Measurements from ENCODE around the gene PTH1R.

PTH1R gene

DNA sequence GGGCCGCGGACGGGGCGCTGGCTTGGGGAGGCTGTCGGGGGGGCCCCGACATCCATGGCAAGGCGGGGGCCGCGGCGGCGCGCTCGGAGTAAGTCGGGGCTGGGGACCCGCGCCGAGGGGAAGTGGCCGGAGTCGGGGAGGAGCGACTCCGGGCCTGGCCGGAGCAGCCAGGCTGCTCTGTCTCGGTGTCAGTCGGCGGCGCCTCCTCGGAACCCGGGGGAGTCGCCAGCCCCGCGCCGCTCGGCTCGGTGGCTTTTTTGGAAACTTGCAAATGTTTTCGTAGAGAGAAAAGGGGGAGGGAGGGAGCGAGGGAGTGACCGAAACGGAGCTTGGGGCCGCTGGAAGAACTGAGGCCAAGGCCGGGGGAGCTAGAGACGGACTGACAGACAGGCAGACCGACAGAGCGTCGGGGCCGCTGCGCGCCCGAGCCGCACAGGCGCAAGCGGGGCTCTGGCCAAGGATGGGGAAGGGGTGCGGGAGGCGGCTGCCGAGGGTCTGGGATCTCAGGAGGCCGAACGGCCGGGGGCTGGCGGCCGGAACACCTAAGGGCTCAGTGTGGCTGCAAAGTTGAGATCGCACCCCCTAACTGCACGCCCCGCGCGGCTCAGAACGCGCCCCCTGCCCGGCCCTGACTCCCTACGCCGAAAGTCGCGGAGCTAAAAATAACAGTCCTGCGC, 5.0 kb downstream of the PTH1R start:
- DNase-seq (ENCODE audit: low read depth in 2 of 3, low spot score in 2 of 3) = no peak

- DNase-seq (ENCODE audit: low read depth in 2 of 3, low spot score in 2 of 3) = no peak
Measured at GRCh38 chr3:46883054-46883829, 5.7 kb downstream of the PTH1R start.

- DNase-seq (ENCODE audit: low read depth in 2 of 3, low spot score in 2 of 3) = no peak
Measured at GRCh38 chr3:46883830-46884185, 6.3 kb downstream of the PTH1R start.

- DNase-seq (ENCODE audit: low read depth in 2 of 3, low spot score in 2 of 3) = no peak
Measured at GRCh38 chr3:46884427-46884826, 6.9 kb downstream of the PTH1R start.

DNA sequence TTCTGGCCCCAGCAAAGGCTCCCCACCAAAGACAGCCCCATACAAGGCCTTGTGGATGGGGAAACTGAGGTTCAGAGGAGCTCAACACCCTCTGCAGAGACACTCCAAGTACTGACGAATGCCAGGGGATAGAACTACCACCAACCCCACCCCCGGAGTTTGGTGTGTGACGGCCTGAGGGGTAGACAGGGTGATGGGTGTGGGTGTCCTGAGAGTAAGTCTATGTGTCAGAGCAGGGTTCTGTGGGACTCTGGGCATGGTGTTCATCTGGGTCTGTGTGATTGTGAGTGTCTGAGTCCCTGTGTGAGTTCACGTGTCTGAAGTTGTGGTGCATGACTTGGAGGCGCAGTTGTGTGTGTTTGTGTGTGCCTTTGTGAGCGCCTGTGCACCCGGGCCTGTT, 7.4 kb downstream of the PTH1R start:
- no peak for DNase-seq (ENCODE audit: low read depth in 2 of 3, low spot score in 2 of 3)

GRCh38 chr3:46885612-46886011, 8.1 kb downstream of the PTH1R start:
- DNase-seq (ENCODE audit: low read depth in 2 of 3, low spot score in 2 of 3) = no peak

GRCh38 chr3:46887980-46888494, 10.5 kb downstream of the PTH1R start:
- no peak for DNase-seq (ENCODE audit: low read depth in 2 of 3, low spot score in 2 of 3)

- no peak for DNase-seq (ENCODE audit: low read depth in 2 of 3, low spot score in 2 of 3)
Measured at GRCh38 chr3:46888705-46889104, 11.2 kb downstream of the PTH1R start.

DNA sequence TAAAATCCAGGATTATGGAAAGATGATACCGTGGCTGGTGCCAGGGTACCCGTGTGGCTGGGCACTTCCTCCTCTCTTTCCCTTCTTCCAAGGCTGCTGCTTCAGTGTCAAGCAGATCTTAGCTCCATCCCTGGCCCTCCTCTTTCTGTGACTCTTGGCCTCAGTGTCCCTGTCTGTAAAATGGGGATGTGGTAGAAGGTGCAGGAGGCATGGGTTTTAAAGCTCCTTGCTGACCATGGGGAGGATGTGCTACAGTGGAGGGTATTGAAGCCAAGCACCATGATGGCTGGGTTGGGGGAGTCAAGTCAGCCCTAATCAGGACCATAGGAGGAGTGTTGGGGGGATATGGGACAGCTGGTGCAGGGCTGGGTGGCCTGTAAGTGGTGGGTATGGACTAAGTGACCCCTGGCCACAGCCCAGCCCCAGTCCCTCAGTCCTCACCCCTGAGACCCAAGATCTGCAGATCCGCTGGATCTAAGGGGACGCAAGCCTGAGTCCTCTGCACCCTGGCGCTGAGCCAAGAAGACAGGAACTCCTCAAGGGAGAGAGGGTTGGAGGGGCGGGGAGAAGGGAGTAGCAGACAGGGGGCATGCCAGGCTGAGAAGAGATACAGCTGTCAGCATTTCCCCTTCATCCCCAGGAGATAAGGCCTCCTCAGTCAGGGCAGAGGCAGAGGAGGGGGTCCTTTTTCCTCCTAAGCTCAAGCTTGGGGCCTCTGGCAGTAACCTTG, 12.0 kb downstream of the PTH1R start:
- no peak for DNase-seq (ENCODE audit: low read depth in 2 of 3, low spot score in 2 of 3)

- no peak for DNase-seq (ENCODE audit: low read depth in 2 of 3, low spot score in 2 of 3)
Measured at GRCh38 chr3:46890132-46890531, 12.6 kb downstream of the PTH1R start.

- no peak for DNase-seq (ENCODE audit: low read depth in 2 of 3, low spot score in 2 of 3)
Measured at GRCh38 chr3:46891132-46891531, 13.6 kb downstream of the PTH1R start.

DNA sequence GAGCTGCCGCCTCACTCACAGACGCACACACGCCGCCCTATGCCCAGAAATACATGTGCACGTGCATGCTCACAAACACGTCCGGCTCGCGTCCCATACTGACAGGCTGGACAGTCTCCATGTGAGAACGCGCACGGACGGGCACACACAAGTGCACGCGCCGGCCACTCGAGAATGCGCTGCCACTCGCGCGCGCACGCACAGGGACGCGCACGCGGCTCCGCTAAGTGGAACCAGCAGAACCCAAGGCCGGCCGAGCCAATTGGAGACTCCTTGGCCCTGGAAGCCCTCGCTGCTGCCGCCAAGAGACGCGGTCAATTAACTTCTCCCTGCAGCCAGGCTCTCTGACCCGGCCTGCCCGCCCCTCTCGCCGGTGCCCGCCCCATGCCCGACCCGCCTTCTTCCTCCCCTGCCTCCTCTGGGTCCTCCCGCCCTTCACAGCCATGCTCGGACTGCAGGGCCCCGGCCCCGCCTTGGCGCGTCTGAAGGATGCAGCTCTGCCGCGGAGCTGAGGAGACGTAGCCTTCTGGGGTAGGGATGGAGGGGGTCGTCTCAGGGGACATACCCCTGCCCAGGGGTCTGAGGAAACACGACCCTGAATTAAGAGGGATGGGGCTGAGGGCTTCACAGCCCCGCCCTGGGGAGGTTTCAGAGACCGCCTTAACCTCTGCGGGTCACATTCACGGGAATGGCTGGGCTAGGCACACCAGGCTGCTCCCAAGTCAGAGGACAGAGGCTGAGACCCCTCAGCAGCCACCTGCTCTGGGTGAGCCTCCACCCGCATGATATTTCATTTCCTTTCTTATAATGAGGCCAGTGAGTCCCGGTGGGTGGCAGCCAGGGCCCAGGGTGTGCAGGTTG, 15.0 kb downstream of the PTH1R start:
- no peak for DNase-seq (ENCODE audit: low read depth in 2 of 3, low spot score in 2 of 3)

DNA sequence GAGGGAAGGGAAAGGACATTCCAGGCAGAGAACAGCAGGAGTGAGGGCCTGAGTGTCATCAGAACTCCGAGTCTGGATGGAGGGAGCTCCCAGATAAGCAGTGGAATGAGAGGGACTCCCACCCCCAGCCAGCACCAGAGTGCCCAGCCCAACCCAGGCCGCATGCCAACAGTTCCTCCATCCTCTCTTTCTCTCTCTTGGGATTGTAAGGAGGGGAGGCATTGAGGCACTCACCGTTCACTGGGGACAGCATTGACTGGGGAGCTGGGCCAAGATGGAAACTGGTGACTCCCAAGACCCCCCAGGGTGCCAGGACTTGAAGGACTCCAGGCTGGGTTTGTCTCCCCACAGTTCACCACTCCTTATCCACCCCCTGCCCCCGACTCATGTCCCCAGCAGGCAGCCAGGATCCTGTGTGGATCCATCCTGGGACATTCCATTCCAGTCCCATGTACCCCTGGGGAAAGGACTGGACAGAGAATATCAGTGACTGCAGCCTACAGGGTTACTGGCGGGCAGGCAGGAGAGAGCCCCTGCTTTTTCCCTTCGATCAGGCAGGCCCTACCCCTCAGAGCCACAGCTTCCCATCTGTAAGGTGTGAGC, 15.7 kb downstream of the PTH1R start:
- DNase-seq (ENCODE audit: low read depth in 2 of 3, low spot score in 2 of 3) = no peak

- no peak for DNase-seq (ENCODE audit: low read depth in 2 of 3, low spot score in 2 of 3)
Measured at GRCh38 chr3:46893763-46894162, 16.2 kb downstream of the PTH1R start.

DNA sequence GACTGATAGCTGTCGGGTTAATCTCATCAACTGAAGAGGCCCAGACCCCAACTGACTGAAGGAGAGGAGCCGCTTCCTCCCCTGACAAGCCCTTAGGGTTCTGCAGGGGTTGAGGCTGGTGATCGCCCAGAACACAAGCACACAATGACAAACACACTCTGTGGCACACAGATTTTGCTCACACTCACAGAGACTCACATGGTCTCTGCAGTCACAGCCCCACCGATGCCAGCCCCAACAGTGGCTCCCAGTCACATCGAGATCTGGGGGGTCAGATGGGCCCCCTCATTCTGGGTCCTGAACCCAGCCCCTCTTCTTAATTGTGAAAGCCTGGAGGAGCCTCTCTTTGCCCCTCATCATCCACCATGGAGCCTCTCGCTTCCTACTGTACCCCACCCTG, 16.7 kb downstream of the PTH1R start:
- DNase-seq (ENCODE audit: low read depth in 2 of 3, low spot score in 2 of 3) = no peak

DNA sequence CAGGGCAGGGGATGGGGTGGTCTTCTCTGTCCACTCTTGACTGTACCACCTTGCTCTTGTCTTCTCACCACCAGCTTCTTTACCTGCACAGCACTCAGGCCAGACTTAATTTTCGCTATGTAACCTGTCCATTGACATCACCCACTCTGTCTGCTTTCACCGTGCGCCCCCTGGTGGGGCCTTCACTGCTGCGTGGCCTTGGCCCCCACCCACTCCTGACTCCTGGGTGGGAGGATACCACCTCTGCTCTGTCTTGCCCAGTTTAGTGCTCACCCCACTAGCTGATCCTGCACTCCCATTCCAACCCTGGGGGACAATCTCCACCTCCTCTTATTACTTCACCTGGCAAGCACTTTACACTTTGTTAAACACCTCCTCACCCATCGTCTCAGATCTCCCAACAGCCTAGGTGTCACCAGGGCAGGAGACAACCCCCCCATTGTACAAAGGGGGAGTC, 17.7 kb downstream of the PTH1R start:
- DNase-seq (ENCODE audit: low read depth in 2 of 3, low spot score in 2 of 3) = peak; percentile 46 to 67 (median 61)

GRCh38 chr3:46895761-46896160, 18.2 kb downstream of the PTH1R start:
- DNase-seq (ENCODE audit: low read depth in 2 of 3, low spot score in 2 of 3) = no peak

GRCh38 chr3:46896386-46896785, 18.9 kb downstream of the PTH1R start:
- no peak for DNase-seq (ENCODE audit: low read depth in 2 of 3, low spot score in 2 of 3)

- no peak for DNase-seq (ENCODE audit: low read depth in 2 of 3, low spot score in 2 of 3)
Measured at GRCh38 chr3:46897031-46897430, 19.5 kb downstream of the PTH1R start.

DNA sequence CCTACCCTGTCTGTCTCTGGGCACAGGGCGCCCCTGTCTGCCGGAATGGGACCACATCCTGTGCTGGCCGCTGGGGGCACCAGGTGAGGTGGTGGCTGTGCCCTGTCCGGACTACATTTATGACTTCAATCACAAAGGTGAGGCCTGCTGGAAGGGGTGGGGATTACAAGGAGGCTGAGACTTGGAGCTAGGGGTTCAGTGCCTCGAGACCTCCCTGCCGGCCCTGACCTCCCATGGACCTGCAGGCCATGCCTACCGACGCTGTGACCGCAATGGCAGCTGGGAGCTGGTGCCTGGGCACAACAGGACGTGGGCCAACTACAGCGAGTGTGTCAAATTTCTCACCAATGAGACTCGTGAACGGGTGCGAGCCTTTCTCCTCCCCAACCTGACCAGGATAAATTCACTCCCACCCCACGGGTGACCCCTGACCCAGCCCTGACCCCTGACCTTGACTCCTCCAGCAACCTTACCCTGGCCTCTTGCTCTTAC, 20.4 kb downstream of the PTH1R start:
- DNase-seq (ENCODE audit: low read depth in 2 of 3, low spot score in 2 of 3) = no peak

Data from activated CD8-positive, alpha-beta memory T cell treated with anti-CD3 and anti-CD28 coated beads for 48 hours (primary cell).